Measurements from ENCODE around the gene TMEM38B.
A peak's percentile ranks its signal among the peaks of the same experiment; 100 is the strongest.

TMEM38B gene, protein sequence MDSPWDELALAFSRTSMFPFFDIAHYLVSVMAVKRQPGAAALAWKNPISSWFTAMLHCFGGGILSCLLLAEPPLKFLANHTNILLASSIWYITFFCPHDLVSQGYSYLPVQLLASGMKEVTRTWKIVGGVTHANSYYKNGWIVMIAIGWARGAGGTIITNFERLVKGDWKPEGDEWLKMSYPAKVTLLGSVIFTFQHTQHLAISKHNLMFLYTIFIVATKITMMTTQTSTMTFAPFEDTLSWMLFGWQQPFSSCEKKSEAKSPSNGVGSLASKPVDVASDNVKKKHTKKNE

DNA sequence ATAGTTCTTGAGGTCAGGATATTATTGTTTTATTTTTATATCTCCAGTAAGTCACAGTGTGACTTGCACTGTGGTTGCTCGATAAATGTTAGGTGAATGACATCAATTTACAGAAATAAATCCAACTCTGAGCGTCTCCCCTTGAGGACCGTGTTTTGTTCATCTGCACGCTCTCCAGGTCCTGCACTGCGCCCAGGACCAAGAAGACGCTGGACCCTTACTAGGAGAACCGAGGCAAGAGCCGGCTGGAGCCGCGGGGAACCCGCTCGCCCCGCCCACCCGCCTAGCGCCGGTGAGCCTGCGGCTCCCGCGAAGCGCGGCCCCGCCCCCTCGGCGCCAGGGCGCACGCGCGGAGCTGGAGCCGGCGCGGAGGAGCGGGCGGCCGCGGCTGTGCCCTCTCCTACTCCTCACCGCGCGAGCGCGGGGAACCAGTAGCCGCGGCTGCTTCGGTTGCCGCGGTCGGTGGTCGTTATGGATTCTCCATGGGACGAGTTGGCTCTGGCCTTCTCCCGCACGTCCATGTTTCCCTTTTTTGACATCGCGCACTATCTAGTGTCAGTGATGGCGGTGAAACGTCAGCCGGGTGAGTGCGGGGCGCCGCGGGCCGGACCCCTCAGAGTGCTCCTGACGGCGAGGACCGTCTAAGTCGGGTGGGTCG is at the start of gene TMEM38B:
TSS of gene TMEM38B (plus strand) at position 352 of the 658 bp plus-strand sequence. CDS start at position 472, 120 bp downstream.
- H3K36me3 Mint-ChIP-seq (ENCODE audit: low read depth), result peaks cover 2% of the 10 kb centered on the region

DNA sequence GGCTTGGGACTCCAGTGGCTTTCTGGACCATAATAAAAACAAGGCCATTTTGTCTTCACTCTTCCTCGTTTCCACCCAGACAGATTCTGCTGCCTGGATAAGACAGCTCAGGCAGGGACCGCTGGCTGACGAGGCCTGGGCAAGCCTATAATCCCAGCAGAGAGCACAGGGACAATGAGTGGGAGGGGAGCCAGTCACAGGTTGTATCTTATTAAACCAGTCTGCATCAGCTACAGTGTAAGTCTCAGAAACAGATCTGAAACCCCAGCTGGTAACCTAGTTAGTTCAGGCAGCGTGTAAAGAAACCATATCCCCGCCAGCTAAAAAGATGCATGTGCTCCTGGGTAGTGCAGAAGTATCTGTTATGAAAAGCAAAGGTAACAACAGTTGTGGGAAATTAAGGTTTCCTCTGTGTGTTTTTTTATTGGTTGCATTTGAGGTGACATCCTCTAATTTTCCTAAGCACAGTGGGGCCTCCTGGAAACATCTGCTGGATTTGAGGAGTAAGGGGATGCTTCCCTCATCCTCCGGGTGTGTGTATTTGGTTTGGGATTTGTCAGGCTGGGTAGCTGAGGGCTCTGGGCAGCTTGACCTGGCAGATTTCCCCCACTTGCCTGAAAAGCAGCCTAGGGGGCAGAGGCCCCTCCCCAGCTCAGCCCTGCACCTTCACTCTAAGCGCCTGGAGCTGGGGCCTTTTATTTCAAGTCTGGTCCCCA is 47.3 kb upstream of the TMEM38B start:
- Mint-ChIP-seq H3K27ac (no peak overlapping the region), H3K36me3 (ENCODE audit: low read depth) (peaks cover 4% of the 10 kb centered on the region), H3K4me3 (no peak overlapping the region), H3K9me3 (no peaks in the 10 kb centered on the region), H3K4me1 (ENCODE audit: low read depth) (no peaks in the 10 kb centered on the region), H3K27me3 (no peaks in the 10 kb centered on the region)
- no peak for DNase-seq

More for the DNA sequence above, at the start of gene TMEM38B:
- peak within 1 kb of the TSS; percentile 85 for H3K4me3 Mint-ChIP-seq
- peak within 1 kb of the TSS; percentile 87 for H3K27ac Mint-ChIP-seq
- peaks cover 33% of the 10 kb centered on the region for H3K27me3 Mint-ChIP-seq
- peak; percentile 87 for DNase-seq
- peaks cover 37% of the 10 kb centered on the region for H3K4me1 Mint-ChIP-seq (ENCODE audit: low read depth)
- no peaks in the 10 kb centered on the region for H3K9me3 Mint-ChIP-seq

DNA sequence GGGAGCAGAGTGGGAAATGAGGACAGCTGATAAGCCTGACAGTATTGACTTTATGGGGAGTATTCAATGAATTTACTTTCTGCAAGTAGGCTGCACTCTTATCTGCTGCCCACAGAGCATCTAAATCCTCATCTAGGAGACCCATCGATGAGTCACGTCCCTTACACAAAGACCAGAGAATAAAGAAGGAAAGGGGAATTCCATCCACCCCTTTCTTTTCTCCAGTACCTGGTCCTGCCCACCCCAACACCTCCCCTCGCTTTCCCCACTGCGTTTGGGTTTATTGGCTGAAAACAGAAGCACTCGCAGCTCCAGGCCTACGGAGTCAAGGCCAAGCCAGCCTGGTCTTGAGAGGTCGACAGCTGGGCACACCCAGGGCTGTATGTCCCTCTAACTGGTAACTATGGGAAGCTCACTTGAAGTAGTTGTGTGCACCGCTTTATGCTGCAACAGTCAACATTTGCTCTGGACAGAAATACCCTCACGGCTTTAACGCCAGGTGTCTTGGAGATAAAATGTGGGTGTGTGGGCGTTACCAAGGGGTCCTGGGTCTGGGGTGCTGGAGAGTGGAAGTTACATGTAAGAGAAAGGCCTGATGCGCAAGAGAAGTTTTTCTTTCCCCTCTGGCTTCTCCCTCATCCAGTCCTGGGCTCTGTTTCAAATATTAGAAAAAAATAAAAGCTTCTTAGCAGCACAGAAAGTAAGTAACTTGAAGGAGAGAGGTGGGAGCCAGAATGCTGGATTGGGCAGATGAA is 46.6 kb upstream of the TMEM38B start:
- no peak for DNase-seq
- Mint-ChIP-seq H3K36me3 (ENCODE audit: low read depth) (peaks cover 2% of the 10 kb centered on the region), H3K4me3 (no peak overlapping the region), H3K27me3 (no peaks in the 10 kb centered on the region), H3K4me1 (ENCODE audit: low read depth) (no peaks in the 10 kb centered on the region), H3K27ac (no peak overlapping the region), H3K9me3 (no peaks in the 10 kb centered on the region)

DNA sequence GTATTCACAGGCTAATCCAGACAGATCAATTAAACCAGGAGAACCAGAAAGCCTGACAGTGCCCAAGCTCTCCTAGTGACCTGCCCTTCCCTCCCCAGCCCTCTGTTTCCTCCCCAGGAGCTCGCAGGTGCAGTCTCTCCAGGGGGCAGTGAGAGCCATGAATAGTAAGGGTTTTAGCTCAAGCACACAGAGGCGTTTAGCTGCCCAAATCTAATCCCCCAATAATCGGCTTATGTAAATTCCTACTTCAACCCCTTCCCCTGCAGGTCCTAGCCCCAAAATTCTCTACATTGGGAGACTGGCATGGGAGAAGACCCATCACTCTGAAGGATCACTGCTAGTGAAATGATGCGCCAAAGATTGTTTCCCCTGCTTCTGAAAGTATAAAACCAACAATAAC is 42.5 kb upstream of the TMEM38B start:
- H3K27me3 Mint-ChIP-seq, result peaks cover 27% of the 10 kb centered on the region
- no peaks in the 10 kb centered on the region for H3K36me3 Mint-ChIP-seq (ENCODE audit: low read depth)
- no peak for DNase-seq
- H3K27ac Mint-ChIP-seq, result no peak overlapping the region
- peaks cover 9% of the 10 kb centered on the region for H3K4me1 Mint-ChIP-seq (ENCODE audit: low read depth)
- H3K4me3 Mint-ChIP-seq, result no peak overlapping the region
- H3K9me3 Mint-ChIP-seq, result no peaks in the 10 kb centered on the region

DNA sequence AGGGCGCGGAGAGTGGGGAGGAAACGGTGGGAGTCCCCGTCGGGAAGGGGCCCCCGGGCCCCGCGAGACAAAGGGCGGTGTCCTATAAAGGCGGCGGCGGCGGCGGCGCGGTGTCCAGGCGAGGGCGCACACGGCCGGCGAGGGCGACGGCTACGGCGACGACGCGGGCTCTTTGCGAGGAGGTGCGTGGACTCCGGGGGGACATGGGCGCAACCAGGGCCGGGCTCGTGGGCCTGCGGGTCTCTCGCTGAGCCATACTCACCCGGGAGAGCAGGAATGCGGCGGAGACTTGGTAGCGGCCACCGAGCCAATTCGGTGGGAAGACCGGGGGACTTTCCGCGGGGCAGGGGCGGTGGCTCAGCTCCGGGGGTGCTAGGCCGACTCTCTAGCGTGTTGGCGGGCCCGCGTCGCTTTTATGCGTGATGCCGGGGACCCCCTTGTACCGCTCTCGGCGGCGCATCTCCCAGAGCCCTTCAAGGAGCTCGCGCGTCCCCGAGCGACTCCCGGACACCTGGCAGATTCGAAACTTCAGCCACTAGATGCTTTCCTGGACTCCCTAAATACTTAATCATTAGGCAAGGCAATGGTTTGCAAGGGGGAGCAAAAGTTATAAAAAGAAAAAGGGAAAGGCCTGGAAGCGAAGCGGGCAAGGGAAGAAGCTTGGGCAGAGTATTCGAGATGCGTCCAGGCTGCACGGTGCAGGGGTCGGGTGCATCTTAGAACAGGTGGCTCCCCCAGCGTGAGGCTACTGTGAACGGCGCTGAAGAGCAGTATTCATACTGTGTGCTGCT is 38.0 kb upstream of the TMEM38B start:
- Mint-ChIP-seq H3K27me3 (peaks cover 55% of the 10 kb centered on the region), H3K27ac (no peak overlapping the region), H3K36me3 (ENCODE audit: low read depth) (no peaks in the 10 kb centered on the region), H3K4me3 (peak overlapping the region; percentile 69), H3K9me3 (no peaks in the 10 kb centered on the region), H3K4me1 (ENCODE audit: low read depth) (peaks cover 13% of the 10 kb centered on the region)
- peak; percentile 34 for DNase-seq

DNA sequence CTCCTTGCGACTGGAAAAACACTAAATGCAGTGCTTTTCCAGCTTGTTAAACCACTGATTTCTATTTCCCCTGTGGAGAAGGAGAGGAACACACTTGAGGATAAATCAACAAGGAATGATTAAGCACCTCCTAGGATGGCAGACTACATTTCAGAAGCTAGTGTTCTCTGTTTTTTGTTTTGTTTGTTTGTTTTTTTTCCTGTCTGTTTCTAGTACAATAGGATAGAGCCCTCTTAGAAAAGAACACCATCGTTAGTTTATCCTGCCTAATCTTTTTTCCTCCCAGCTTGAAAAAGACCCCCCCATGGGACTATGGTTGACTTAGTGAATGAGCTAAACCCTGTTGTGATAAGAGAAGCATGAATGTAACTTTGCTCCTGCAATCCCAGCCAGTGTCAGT is 36.0 kb upstream of the TMEM38B start:
- peaks cover 13% of the 10 kb centered on the region for H3K4me1 Mint-ChIP-seq (ENCODE audit: low read depth)
- no peak overlapping the region for H3K27ac Mint-ChIP-seq
- no peak overlapping the region for H3K4me3 Mint-ChIP-seq
- peaks cover 55% of the 10 kb centered on the region for H3K27me3 Mint-ChIP-seq
- H3K9me3 Mint-ChIP-seq, result no peaks in the 10 kb centered on the region
- no peaks in the 10 kb centered on the region for H3K36me3 Mint-ChIP-seq (ENCODE audit: low read depth)
- no peak for DNase-seq

DNA sequence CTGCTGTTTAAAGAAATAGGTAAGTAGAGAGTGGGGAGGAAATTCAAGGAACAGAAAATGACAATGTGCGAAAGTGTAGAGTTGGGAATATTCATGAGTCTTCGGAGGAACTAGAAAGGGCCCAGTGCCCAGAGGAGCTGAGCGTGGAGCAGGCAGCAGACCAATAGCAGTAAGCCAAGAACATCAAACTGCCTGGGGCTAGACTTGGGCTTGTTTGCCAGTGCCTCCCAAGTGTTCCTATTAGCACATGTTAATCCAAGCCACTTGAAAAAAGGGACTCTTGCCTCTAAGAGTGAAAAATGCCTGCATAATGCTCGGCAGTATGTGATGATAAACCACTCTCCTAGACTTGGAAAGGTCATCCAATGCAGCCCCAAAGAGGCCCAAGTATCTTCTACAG is 33.3 kb upstream of the TMEM38B start:
- Mint-ChIP-seq H3K36me3 (ENCODE audit: low read depth) (no peaks in the 10 kb centered on the region), H3K4me1 (ENCODE audit: low read depth) (peaks cover 11% of the 10 kb centered on the region), H3K27me3 (peaks cover 35% of the 10 kb centered on the region), H3K27ac (no peak overlapping the region), H3K4me3 (no peak overlapping the region), H3K9me3 (no peaks in the 10 kb centered on the region)
- DNase-seq, result no peak

DNA sequence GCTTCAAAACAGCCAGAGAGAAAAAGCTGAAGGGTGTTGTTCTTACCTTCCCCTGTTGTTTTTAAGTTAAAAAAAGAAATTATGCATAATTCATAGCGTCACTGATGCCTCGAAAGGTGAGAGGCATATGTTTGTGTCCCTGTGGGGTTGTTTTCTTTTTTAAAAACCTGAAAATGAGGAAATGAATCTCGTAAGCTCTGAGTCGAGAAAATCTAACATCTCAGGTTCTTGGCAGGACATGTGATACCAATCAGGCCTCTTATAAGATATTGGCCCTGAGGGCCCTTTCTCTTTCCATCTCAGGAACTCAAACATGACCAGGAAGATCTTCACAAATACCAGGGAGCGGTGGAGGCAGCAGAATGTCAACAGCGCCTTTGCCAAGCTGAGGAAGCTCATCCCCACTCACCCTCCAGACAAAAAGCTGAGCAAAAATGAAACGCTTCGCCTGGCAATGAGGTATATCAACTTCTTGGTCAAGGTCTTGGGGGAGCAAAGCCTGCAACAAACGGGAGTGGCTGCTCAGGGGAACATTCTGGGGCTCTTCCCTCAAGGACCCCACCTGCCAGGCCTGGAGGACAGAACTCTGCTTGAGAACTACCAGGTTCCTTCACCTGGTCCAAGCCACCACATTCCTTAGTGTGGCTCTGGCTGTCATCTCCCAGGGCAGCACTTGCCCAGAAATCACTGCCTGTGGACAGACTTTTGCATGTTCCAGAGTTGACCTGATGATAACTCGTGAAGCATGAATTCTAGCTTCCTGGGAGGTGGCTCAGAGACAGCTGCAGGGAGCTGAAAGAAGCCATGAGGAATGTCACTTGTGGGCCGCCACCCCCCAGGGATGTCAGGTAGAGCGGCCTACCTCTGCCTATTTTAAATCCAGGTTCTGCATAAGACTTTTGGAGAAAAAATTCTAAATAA is 31.9 kb upstream of the TMEM38B start, which contains the start of gene TAL2:
TSS of gene TAL2 (plus strand) at position 274 of the 921 bp plus-strand sequence. CDS start at position 314, 40 bp downstream.
- DNase-seq, result no peak
- H3K27ac Mint-ChIP-seq, result no peak within 1 kb of the TSS
- no peaks in the 10 kb centered on the region for H3K4me1 Mint-ChIP-seq (ENCODE audit: low read depth)
- no peaks in the 10 kb centered on the region for H3K36me3 Mint-ChIP-seq (ENCODE audit: low read depth)
- H3K27me3 Mint-ChIP-seq, result peaks cover 22% of the 10 kb centered on the region
- no peak within 1 kb of the TSS for H3K4me3 Mint-ChIP-seq
- H3K9me3 Mint-ChIP-seq, result no peaks in the 10 kb centered on the region

DNA sequence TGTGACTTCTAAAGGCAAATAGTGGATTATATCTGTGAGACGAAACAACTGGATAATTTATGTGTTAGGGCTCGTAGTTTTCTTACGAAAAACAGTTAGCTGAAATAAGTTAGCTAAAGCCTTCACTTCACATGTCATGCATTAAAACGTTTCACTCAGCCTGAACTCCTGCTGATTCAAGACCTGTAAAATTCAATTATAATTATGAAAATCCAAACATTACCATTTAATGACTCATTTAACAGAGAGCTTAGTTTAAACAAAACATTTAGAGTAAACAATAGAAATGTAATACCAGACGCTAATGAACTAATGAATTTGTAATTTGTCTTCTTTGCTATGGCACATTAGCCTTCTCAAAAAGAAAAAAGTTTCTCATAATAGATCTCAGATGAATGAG is 30.4 kb upstream of the TMEM38B start:
- H3K36me3 Mint-ChIP-seq (ENCODE audit: low read depth), result no peaks in the 10 kb centered on the region
- no peak for DNase-seq
- no peak overlapping the region for H3K27ac Mint-ChIP-seq
- no peak overlapping the region for H3K4me3 Mint-ChIP-seq
- H3K4me1 Mint-ChIP-seq (ENCODE audit: low read depth), result no peaks in the 10 kb centered on the region
- no peaks in the 10 kb centered on the region for H3K9me3 Mint-ChIP-seq
- peaks cover 9% of the 10 kb centered on the region for H3K27me3 Mint-ChIP-seq

DNA sequence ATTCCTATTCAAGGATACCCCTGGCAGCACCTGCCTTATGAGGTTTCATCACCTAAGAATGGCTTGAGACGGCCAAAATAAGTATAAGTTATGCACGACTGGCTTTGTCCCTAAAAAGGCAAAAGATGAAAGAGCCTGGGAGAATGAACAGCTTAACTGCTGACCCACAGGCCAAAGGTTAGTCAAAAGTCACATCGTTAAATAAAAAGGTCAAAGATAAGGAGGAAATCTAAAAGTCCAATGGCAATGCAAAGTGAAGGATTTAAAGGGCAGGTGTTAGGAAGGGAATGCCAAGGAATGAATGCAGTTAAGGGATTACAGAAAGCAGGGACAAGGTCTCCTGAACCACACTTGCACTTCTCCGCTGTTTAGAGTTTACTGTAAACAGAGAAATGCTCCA is 26.5 kb upstream of the TMEM38B start:
- H3K36me3 Mint-ChIP-seq (ENCODE audit: low read depth), result no peaks in the 10 kb centered on the region
- no peaks in the 10 kb centered on the region for H3K9me3 Mint-ChIP-seq
- no peak for DNase-seq
- no peak overlapping the region for H3K27ac Mint-ChIP-seq
- H3K4me3 Mint-ChIP-seq, result no peak overlapping the region
- peaks cover 3% of the 10 kb centered on the region for H3K27me3 Mint-ChIP-seq
- no peaks in the 10 kb centered on the region for H3K4me1 Mint-ChIP-seq (ENCODE audit: low read depth)

DNA sequence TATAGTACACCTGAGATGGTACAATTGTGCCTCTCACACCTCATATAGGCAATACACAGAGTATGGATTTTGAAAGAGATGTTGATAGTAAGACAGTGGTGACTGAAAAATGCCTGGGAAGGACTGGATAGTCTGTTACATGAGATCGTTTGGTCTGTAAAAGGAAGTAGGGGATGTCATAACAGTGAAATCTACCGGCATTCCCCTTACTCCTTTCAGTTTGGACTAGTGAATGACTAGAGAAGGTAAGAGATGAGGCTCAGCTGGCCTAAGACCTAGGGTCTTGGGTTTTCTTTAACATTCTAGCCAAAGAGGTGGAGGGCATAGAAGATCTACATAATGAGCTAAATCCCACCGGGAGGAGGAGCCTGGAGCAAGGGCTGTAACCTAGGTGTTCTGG is 24.0 kb upstream of the TMEM38B start:
- no peak for DNase-seq
- no peaks in the 10 kb centered on the region for H3K4me1 Mint-ChIP-seq (ENCODE audit: low read depth)
- no peaks in the 10 kb centered on the region for H3K36me3 Mint-ChIP-seq (ENCODE audit: low read depth)
- H3K27ac Mint-ChIP-seq, result no peak overlapping the region
- H3K4me3 Mint-ChIP-seq, result no peak overlapping the region
- peaks cover 3% of the 10 kb centered on the region for H3K27me3 Mint-ChIP-seq
- H3K9me3 Mint-ChIP-seq, result no peaks in the 10 kb centered on the region

DNA sequence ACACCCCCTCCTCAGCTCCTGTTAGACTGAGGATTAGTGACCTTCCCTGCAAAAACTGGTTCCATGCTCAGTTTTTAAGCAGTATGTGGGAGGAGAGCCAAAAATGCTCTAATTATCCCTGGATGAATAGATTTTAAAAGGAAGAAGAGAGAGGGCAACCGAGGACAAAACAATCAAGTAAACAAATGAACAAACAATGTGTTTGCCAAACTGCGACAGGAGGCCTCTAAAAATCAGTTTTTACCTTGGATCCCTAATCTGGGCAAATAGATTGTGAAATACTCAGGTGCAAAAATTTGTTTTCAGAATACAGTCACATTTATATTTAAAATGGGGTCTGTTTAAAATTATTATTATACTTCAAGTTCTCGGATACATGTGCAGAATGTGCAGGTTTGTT is 23.6 kb upstream of the TMEM38B start:
- no peak overlapping the region for H3K4me3 Mint-ChIP-seq
- H3K9me3 Mint-ChIP-seq, result no peaks in the 10 kb centered on the region
- no peak overlapping the region for H3K27ac Mint-ChIP-seq
- H3K4me1 Mint-ChIP-seq (ENCODE audit: low read depth), result no peaks in the 10 kb centered on the region
- H3K27me3 Mint-ChIP-seq, result peaks cover 3% of the 10 kb centered on the region
- no peaks in the 10 kb centered on the region for H3K36me3 Mint-ChIP-seq (ENCODE audit: low read depth)
- DNase-seq, result no peak

DNA sequence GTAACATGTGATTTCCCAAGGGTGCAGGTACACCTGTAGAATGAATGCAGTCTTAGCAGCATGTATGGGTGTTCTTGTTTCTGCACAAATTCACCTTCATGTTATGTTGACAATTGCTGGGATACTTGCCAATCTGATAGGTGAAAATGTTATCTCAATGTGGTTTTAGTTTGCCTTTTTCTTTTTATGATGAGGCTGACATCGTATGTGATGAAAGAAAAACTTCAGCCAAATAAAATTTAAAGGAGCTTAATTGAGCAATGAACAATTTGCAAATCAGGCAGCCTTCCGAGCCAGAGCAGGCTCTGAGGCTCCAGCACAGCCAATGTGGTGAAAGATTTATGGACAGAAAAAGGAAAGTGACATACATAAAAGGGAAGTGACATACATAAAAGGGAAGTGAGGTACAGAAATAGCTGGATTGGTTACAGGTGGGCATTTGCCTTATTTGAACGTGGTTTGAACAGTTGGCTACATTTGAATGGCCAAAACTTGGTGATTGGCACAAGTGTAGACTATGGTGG is 21.6 kb upstream of the TMEM38B start:
- H3K36me3 Mint-ChIP-seq (ENCODE audit: low read depth), result no peaks in the 10 kb centered on the region
- H3K4me3 Mint-ChIP-seq, result no peak overlapping the region
- H3K27me3 Mint-ChIP-seq, result peaks cover 3% of the 10 kb centered on the region
- H3K27ac Mint-ChIP-seq, result no peak overlapping the region
- DNase-seq, result no peak
- no peaks in the 10 kb centered on the region for H3K4me1 Mint-ChIP-seq (ENCODE audit: low read depth)
- no peaks in the 10 kb centered on the region for H3K9me3 Mint-ChIP-seq

All from activated T-cell treated with anti-CD3 and anti-CD28 coated beads, Interleukin-2, amount 50 U/mL, for 24 hours (primary cell).